GM23248 (cell line): ENCODE results near the gene FOXO1.

ENCODE experiments used
- EZH2 ChIP-seq: fragments of 200-600 bp; sonication (generic); IDR thresholded peaks from 2 replicates; pipeline ENCODE4 v1.6.1; 2018; ENCODE audit warnings: antibody characterized with exemption, mild to moderate bottlenecking; ENCODE audit not compliant: insufficient read depth, poor library complexity, severe bottlenecking
- EZH2phosphoT487 ChIP-seq: fragments of 200-600 bp; sonication (generic); IDR thresholded peaks from 2 replicates; pipeline ENCODE4 v1.6.1; 2018; ENCODE audit warnings: antibody characterized with exemption, moderate library complexity, mild to moderate bottlenecking, low read depth; ENCODE audit not compliant: insufficient read depth

DNA sequence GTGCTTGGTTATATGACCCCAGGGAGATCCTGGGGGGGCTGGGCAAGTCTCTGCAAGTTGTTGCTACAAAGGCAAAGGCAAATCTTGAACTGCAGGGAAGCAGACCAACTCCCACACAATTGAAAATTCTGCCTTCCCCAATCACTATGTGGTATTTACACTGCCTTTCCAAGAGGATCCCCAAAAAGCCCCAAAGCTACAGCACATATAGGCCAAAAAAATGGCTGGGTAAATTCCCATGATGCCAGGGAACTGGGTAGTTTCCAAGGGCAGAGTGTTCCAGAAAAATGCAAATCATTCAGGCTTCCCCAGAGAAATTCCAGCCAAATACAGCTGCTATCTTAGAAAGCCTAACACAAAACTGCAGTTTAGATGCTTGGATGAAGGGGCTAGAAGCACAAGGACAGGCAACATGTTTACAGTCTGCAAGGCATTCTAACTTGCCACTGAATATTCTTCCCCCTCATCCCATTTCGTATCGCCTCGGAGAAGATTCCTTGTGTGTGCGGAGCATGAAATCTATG, 6.2 kb downstream of the FOXO1 start:
- no peak for TF ChIP-seq EZH2
- no peak for TF ChIP-seq EZH2phosphoT487
